ENCODE data around the gene MAP3K15.

The MAP3K15 gene

DNA sequence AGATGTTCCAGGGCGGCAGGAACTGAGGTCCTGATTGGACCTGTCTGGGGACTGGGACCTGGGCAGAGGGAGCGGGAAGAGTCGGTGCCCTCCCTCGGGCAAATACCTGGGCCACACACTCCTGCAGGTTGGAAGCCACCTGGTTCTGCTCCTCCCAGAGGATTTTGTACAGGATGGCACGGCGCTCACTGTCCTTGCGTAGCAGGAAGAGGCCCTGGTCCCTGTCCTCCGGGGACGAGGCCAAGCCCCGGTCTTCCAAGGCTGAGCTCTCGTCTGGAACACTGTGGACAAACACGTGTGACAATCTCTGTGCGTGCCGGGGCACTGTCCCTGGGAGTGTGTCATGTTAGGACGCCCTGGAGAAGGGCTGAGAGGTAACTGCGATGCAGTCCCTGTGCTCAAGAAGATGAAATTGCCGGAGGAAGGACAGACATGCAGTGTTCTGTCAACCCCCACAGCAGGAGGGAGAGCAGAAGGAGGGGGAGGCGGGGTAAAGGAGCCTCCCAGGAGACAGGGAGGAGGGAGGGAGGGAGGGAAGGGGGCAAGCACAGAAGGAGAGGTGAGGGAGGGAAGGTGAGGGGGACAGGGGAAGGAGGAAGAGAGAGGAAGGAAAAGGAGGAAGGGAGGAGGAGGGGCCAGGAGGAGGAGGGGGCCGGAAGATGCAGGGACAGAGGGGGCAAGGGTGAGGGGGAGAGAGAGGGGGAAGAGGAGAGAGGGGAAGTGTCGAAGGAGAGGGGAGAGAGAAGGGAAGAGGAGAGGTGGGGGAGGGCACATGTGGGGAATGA lies 142.6 kb downstream of the MAP3K15 start:
- peak overlapping the region; percentile 29 for H3K27ac ChIP-seq (replicated peaks)
- no peaks in the 10 kb centered on the region for H3K27me3 ChIP-seq (ENCODE audit: insufficient read depth, poor library complexity, severe bottlenecking)
- DNase-seq (ENCODE audit: low read depth in 1 of 2, low spot score in 1 of 2) = peak; percentile 4 to 57
- TF ChIP-seq SPI1 (IDR thresholded peaks at IDR 0.05; ENCODE audit: borderline replicate concordance, low read depth) (no peak), GABPA (IDR thresholded peaks at IDR 0.05; ENCODE audit: low read depth) (no peak), POLR2AphosphoS5 (IDR thresholded peaks at IDR 0.05; ENCODE audit: low read depth) (no peak)
- TF ChIP-seq, protein P1, sequence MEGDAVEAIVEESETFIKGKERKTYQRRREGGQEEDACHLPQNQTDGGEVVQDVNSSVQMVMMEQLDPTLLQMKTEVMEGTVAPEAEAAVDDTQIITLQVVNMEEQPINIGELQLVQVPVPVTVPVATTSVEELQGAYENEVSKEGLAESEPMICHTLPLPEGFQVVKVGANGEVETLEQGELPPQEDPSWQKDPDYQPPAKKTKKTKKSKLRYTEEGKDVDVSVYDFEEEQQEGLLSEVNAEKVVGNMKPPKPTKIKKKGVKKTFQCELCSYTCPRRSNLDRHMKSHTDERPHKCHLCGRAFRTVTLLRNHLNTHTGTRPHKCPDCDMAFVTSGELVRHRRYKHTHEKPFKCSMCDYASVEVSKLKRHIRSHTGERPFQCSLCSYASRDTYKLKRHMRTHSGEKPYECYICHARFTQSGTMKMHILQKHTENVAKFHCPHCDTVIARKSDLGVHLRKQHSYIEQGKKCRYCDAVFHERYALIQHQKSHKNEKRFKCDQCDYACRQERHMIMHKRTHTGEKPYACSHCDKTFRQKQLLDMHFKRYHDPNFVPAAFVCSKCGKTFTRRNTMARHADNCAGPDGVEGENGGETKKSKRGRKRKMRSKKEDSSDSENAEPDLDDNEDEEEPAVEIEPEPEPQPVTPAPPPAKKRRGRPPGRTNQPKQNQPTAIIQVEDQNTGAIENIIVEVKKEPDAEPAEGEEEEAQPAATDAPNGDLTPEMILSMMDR (IDR thresholded peaks at IDR 0.05; ENCODE audit: insufficient read depth, low read length) = no peak
- TF ChIP-seq, protein P2, sequence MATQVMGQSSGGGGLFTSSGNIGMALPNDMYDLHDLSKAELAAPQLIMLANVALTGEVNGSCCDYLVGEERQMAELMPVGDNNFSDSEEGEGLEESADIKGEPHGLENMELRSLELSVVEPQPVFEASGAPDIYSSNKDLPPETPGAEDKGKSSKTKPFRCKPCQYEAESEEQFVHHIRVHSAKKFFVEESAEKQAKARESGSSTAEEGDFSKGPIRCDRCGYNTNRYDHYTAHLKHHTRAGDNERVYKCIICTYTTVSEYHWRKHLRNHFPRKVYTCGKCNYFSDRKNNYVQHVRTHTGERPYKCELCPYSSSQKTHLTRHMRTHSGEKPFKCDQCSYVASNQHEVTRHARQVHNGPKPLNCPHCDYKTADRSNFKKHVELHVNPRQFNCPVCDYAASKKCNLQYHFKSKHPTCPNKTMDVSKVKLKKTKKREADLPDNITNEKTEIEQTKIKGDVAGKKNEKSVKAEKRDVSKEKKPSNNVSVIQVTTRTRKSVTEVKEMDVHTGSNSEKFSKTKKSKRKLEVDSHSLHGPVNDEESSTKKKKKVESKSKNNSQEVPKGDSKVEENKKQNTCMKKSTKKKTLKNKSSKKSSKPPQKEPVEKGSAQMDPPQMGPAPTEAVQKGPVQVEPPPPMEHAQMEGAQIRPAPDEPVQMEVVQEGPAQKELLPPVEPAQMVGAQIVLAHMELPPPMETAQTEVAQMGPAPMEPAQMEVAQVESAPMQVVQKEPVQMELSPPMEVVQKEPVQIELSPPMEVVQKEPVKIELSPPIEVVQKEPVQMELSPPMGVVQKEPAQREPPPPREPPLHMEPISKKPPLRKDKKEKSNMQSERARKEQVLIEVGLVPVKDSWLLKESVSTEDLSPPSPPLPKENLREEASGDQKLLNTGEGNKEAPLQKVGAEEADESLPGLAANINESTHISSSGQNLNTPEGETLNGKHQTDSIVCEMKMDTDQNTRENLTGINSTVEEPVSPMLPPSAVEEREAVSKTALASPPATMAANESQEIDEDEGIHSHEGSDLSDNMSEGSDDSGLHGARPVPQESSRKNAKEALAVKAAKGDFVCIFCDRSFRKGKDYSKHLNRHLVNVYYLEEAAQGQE (IDR thresholded peaks at IDR 0.05; ENCODE audit: insufficient replicate concordance, low read depth) = no peak
- H3K4me3 ChIP-seq (replicated peaks; ENCODE audit: insufficient read depth, low read length) = peak overlapping the region; percentile 16

DNA sequence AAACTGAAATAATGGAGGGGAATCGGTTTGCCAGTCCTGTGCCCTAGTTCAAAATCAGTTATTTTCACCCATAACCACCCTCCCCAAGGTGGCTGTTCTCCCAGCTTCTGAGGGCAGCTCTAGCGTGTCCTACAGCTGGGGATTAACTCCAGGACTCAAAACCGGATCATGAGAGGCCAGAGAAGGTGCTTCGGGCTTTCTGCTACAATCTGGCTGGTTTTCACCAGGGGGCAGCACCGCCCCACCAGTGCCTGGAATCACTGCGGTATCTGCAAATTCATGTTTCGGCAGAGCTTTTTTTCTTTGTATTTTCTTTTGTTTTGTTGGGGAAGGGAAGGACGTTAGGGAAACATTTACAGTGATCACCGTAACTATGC lies 143.2 kb downstream of the MAP3K15 start:
- TF ChIP-seq, protein P1 (IDR thresholded peaks at IDR 0.05; ENCODE audit: insufficient read depth, low read length) = peak; percentile 43
- no peak for TF ChIP-seq POLR2AphosphoS5 (IDR thresholded peaks at IDR 0.05; ENCODE audit: low read depth)
- H3K27me3 ChIP-seq (ENCODE audit: insufficient read depth, poor library complexity, severe bottlenecking) = no peaks in the 10 kb centered on the region
- H3K27ac ChIP-seq (replicated peaks) = no peak overlapping the region
- peak overlapping the region; percentile 16 for H3K4me3 ChIP-seq (replicated peaks; ENCODE audit: insufficient read depth, low read length)
- peak in 1 of 2 experiments; percentile 75 for DNase-seq (ENCODE audit: low read depth in 1 of 2, low spot score in 1 of 2)

DNA sequence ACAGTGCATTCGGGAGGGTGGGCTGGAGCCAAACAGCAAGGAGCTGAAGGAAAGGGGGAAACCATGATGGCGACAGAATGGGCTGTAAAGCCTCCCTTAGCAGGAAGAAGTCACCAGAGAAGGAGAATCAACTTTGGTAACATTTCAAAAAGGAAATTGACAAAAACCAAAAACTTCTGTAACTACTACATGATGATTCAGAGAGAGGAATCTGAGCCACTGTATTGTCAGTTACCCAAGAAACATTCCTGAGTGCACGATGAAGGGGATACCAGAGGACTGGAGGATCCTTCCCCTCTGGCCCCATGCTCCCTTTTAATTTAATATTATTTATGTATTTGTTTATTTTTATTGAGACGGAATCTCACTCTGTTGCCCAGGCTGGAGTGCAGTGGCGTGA lies 145.2 kb downstream of the MAP3K15 start:
- Histone ChIP-seq H3K27me3 (ENCODE audit: insufficient read depth, poor library complexity, severe bottlenecking) (no peaks in the 10 kb centered on the region), H3K27ac (replicated peaks) (no peak overlapping the region), H3K4me3 (replicated peaks; ENCODE audit: insufficient read depth, low read length) (no peak overlapping the region)
- TF ChIP-seq, protein P1 (IDR thresholded peaks at IDR 0.05; ENCODE audit: insufficient read depth, low read length) = no peak
- TF ChIP-seq SPI1 (IDR thresholded peaks at IDR 0.05; ENCODE audit: borderline replicate concordance, low read depth) (no peak), GABPA (IDR thresholded peaks at IDR 0.05; ENCODE audit: low read depth) (no peak)
- no peak for DNase-seq (ENCODE audit: low read depth in 1 of 2, low spot score in 1 of 2)

DNA sequence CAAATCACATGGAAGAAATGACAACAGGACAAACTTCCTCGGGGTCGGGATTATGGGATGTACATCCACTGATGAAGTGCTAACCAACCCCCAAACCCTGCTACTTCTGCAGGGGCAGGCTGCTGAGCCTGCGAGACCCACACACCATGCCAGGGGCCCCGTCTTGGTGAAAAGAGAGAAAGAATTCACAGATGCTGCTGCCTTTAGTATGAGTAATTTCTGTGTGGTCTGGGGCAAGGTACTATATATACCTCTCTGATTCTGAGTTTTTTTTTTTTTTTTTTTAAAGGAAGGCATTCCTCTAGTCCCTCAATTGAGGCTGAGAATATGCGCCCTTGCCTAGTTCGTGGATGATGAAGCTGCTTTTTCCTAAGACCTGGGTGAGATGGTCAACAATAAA lies 146.7 kb downstream of the MAP3K15 start:
- no peaks in the 10 kb centered on the region for H3K27me3 ChIP-seq (ENCODE audit: insufficient read depth, poor library complexity, severe bottlenecking)
- H3K27ac ChIP-seq (replicated peaks) = no peak overlapping the region
- DNase-seq (ENCODE audit: low read depth in 1 of 2, low spot score in 1 of 2) = no peak
- TF ChIP-seq SPI1 (IDR thresholded peaks at IDR 0.05; ENCODE audit: borderline replicate concordance, low read depth) (no peak), GABPA (IDR thresholded peaks at IDR 0.05; ENCODE audit: low read depth) (no peak), POLR2AphosphoS5 (IDR thresholded peaks at IDR 0.05; ENCODE audit: low read depth) (no peak)
- TF ChIP-seq, protein P2 (IDR thresholded peaks at IDR 0.05; ENCODE audit: insufficient replicate concordance, low read depth) = no peak
- no peak overlapping the region for H3K4me3 ChIP-seq (replicated peaks; ENCODE audit: insufficient read depth, low read length)
